HUES64 (cell line): ENCODE data around the gene GPR152.

Experiments
- H3K27ac ChIP-seq: 2 replicates; pipeline ENCODE4 v1.7.0; 2013; ENCODE audit warnings: low read depth, low read length, inconsistent platforms
- H3K27me3 ChIP-seq: 2 replicates; pipeline ENCODE4 v1.6.1; 2013; ENCODE audit warnings: mild to moderate bottlenecking, low read length; ENCODE audit not compliant: insufficient read depth
- H3K36me3 ChIP-seq: 2 replicates; pipeline ENCODE4 v1.6.1; 2013; ENCODE audit warnings: mild to moderate bottlenecking, low read length; ENCODE audit not compliant: insufficient read depth
- H3K4me1 ChIP-seq: 2 replicates; pipeline ENCODE4 v1.6.1; 2013; ENCODE audit warnings: mild to moderate bottlenecking, low read length, moderate library complexity; ENCODE audit not compliant: insufficient read depth
- H3K4me3 ChIP-seq: 2 replicates; pipeline ENCODE4 v1.5.1; 2013; ENCODE audit warnings: mild to moderate bottlenecking, low read length, moderate library complexity
- H3K9ac ChIP-seq: 2 replicates; pipeline ENCODE4 v1.6.1; 2013; ENCODE audit warnings: mild to moderate bottlenecking, low read depth, low read length
- H3K9me3 ChIP-seq: 2 replicates; pipeline ENCODE4 v1.6.1; 2013; ENCODE audit warnings: low read depth, low read length; ENCODE audit not compliant: insufficient read depth
- WGBS: fragments of 150-250, 120-280 bp; methylation state at CpG from one replicate; pipeline ENCODE4 v1.1.7; 2013; ENCODE audit warnings: missing lambda C conversion rate; 5-methylcytosine and 5-hydroxymethylcytosine counted together

Gene GPR152

DNA sequence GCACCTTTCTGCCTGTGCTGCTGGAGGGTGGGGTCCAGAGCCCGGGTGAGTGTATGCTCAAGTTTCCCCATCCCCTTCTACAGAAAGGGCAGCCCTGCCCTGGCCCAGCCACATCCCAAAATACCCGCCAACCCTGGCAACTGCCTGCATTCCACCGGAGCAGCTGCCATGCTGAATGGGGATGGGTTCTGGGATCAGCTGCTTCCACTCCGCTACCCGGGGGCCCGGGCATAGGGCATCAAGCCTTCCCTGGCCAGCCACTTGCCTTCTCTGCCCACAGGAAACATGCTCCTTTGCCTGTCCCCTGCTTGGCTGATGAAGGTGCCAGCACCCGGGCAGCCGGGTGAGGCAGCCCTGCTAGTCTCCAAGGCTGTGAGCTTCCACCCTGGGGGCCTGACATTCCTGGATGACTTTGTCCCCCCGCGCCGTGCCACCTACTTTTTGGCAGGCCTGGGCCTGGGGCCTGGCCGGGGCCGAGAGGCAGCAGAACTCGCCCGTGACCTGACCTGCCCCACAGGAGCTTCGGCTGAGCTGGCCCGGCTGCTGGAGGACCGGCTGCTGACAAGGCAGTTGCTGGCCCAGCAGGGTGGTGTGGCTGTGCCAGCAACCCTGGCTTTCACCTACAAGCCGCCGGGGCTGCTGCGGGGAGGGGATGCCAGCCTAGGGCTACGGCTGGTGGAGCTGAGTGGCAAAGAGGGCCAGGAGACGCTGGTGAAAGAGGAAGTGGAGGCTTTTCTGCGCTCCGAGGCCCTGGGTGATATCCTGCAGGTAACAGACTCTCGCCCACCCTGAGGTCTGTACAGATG is 33.9 kb downstream of the GPR152 start:
- Histone ChIP-seq H3K27ac (no peak overlapping the region), H3K9me3 (no peaks in the 10 kb centered on the region), H3K27me3 (peaks cover 24% of the 10 kb centered on the region), H3K9ac (no peak overlapping the region), H3K36me3 (no peaks in the 10 kb centered on the region), H3K4me3 (no peak overlapping the region), H3K4me1 (0 out of 2 replicates have a peak, but pooled peaks cover 7% of the 10 kb centered on the region)
- 92% methylated on average over 26 of the region's 26 CpGs for WGBS

DNA sequence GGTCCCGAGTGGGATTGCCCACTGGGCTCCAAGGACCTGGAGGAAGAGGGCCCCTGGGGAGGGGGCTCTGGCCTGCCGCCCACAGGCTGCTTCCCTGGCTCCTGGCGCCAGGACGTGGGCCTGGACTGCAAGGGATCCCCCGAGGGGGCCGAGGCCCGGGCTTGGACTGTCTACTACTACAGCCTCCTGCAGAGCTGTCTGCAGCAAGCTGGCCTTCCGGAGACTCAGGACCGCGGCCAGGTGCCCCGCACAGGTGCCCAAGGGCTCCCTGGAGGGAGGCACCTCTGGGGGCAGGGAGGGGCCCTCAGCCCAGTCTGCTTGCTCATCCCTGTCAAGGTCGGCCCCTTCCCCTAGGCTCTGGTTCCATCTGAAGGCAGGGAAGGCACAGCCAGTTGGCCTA is 35.1 kb downstream of the GPR152 start:
- H3K4me3 ChIP-seq = no peak overlapping the region
- no peak overlapping the region for H3K9ac ChIP-seq
- H3K9me3 ChIP-seq = no peaks in the 10 kb centered on the region
- H3K27me3 ChIP-seq = peaks cover 29% of the 10 kb centered on the region
- 0 out of 2 replicates have a peak, but pooled peaks cover 7% of the 10 kb centered on the region for H3K4me1 ChIP-seq
- no peak overlapping the region for H3K27ac ChIP-seq
- WGBS = 85% methylated on average over 12 of the region's 12 CpGs
- H3K36me3 ChIP-seq = no peaks in the 10 kb centered on the region

DNA sequence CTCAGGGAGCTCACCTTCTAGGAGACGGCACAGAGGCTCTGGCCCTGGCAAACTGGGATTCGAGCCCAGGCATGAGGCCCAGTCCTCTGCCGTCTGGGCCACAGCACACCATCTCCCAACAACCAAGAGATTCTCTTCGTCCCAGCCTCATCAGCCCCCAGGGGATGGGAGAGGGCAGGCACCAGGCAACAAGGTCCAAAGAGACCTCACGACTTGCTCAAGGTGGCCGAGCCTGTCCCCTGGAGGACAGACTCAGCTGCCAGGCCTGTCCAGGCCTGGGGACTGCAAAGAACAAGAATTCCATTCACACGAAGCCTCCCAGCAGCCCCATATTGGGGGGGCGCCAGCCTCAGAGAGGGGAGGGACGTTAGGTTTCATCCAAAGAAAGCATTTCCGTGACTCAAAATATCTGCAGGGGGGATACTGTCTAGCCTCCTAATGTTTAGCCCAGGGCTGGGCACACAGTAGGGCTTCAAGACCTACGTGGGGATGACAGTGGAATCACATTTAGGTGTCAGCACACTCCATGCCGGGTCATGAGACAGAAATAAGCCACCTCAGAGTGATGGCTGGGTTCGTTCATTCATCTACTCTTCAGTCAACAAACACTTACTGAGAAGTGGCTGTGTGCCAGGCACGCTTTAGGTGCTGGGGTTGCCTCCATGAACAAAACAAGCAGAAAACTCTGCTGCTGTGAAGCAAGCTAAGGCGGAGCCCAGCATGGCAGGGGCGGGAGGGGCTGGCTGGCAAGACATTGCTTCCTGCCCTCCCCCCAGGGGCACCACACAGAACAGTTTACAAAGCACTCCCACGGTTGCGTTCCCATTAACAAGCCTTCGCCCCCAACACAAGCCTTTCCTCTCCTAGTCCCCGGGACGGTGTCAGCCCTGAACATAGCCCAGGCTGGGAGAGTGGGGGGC is 35.9 kb downstream of the GPR152 start:
- 80% methylated on average over 21 of the region's 21 CpGs for WGBS
- Histone ChIP-seq H3K27ac (no peak overlapping the region), H3K4me1 (0 out of 2 replicates have a peak, but pooled peaks cover 7% of the 10 kb centered on the region), H3K4me3 (no peak overlapping the region), H3K36me3 (no peaks in the 10 kb centered on the region), H3K9me3 (no peaks in the 10 kb centered on the region), H3K9ac (no peak overlapping the region), H3K27me3 (peaks cover 31% of the 10 kb centered on the region)

- peaks cover 33% of the 10 kb centered on the region for H3K27me3 ChIP-seq
- 0 out of 2 replicates have a peak, but pooled peaks cover 7% of the 10 kb centered on the region for H3K4me1 ChIP-seq
Observed at GRCh38 chr11:67415501-67416304, 36.8 kb downstream of the GPR152 start, which contains the start of gene CARNS1. Gene CARNS1 (plus strand): TSS chr11:67415678. CDS start chr11:67416200, 522 bp downstream.

DNA sequence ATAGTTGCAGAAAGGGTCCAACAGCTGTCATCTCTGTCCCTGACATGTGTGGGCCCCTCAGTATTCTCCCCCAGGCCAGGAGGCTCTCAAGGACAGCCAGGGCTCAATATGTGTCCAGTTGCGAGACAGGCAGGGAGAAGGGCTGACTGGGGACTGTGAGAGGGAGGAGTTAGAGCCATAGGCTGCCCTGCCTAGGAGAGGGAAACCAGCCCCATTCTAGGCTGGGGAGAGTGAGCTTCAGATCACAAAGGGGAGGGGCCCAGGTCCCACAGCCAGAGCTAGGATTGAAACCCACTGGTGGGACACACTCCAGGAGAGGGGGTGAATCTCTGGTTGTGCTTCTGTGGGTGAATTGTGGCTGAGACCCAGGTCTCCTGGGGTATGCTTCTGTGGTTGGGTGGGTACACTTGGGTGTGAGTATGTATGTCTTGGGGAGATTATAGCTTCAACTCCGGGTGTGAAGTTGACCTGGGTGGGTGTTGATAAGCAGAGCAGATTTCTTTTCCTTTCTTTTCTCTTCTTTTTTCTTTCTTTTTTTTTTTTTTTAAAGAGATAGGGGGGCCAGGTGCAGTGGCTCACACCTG is 39.2 kb downstream of the GPR152 start:
- H3K9ac ChIP-seq = no peak overlapping the region

More at GRCh38 chr11:67415501-67416304, 36.8 kb downstream of the GPR152 start, which contains the start of gene CARNS1:
- 4% methylated on average over 55 of the region's 67 CpGs for WGBS
- Histone ChIP-seq H3K9me3 (no peaks in the 10 kb centered on the region), H3K36me3 (no peaks in the 10 kb centered on the region), H3K27ac (no peak within 1 kb of the TSS), H3K4me3 (peak within 1 kb of the TSS; percentile 52), H3K9ac (no peak within 1 kb of the TSS)

DNA sequence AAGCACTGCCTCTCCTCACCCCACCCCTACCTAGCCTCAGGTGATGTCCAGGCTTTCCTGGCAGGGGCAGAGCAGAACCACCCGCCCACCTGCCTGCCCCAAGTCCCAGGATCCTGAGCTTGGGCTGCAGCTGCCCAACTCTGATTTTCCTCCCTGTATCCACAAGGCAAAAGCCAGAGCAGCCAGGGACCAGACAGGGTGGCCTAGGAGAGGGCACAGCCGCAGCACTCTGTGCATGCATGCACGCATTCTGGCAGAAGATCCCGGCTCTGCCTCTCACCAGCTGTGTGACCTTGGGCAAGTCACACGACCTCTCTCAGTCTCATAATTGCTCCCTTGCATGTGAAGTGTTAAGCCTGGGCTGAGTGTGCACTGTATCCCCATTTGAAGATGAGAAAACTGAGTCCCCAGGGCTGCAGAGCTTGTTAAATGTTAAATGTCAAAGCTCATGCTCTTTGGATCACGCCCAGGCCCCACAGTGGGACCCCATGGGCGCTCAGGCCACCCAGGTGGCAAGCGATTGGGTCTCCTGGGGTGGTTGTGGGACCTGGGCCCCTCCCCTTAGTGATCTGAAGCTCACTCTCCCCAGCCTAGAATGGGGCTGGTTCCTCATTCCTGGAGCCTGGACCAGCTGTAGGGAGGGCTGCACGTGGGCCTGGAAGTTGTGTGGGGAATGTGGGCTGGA is 39.9 kb downstream of the GPR152 start:
- 86% methylated on average over 9 of the region's 9 CpGs for WGBS

More for the DNA sequence above, 39.2 kb downstream of the GPR152 start:
- Histone ChIP-seq H3K27me3 (peaks cover 20% of the 10 kb centered on the region), H3K9me3 (no peaks in the 10 kb centered on the region), H3K27ac (no peak overlapping the region), H3K36me3 (no peaks in the 10 kb centered on the region), H3K4me1 (peaks cover 8% of the 10 kb centered on the region; the same call in 1 of the 2 replicates), H3K4me3 (no peak overlapping the region)
- 80% methylated on average over 1 of the region's 2 CpGs for WGBS

DNA sequence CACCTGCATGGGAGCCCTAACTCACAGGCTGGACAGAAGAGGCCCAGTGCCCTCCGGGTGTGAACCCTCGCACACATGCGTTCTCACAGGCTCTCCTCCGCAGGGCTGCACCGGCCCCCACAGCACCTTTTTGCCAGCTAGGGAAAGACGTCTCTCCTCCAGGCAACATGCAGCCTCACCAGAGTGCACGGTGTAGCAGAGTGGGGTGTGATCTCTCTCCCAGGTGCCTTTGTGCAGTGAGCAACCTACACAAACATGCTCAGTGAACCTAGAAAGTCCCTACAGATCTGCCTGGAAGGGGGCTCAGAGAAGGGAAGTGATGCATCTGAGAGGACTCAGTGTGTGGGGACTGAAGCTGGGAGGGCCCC is 40.8 kb downstream of the GPR152 start:
- H3K4me1 ChIP-seq = peaks cover 7% of the 10 kb centered on the region; the same call in 1 of the 2 replicates
- WGBS = 81% methylated on average over 7 of the region's 7 CpGs
- H3K9ac ChIP-seq = no peak overlapping the region
- no peak overlapping the region for H3K4me3 ChIP-seq
- H3K27ac ChIP-seq = no peak overlapping the region
- H3K27me3 ChIP-seq = peaks cover 20% of the 10 kb centered on the region
- H3K36me3 ChIP-seq = no peaks in the 10 kb centered on the region
- H3K9me3 ChIP-seq = no peaks in the 10 kb centered on the region

More for the DNA sequence above, 39.9 kb downstream of the GPR152 start:
- no peak overlapping the region for H3K4me3 ChIP-seq
- H3K27me3 ChIP-seq = peaks cover 20% of the 10 kb centered on the region
- H3K9ac ChIP-seq = no peak overlapping the region
- no peaks in the 10 kb centered on the region for H3K9me3 ChIP-seq
- H3K27ac ChIP-seq = no peak overlapping the region
- peaks cover 8% of the 10 kb centered on the region; the same call in 1 of the 2 replicates for H3K4me1 ChIP-seq
- H3K36me3 ChIP-seq = no peaks in the 10 kb centered on the region

- Histone ChIP-seq H3K9ac (no peak overlapping the region; the same call in 1 of the 2 replicates), H3K9me3 (no peaks in the 10 kb centered on the region), H3K4me1 (peaks cover 5% of the 10 kb centered on the region; the same call in 1 of the 2 replicates), H3K36me3 (no peaks in the 10 kb centered on the region), H3K27me3 (peaks cover 20% of the 10 kb centered on the region), H3K4me3 (no peak overlapping the region), H3K27ac (no peak overlapping the region)
- 82% methylated on average over 17 of the region's 17 CpGs for WGBS
Observed at GRCh38 chr11:67410984-67411784, 41.3 kb downstream of the GPR152 start.

DNA sequence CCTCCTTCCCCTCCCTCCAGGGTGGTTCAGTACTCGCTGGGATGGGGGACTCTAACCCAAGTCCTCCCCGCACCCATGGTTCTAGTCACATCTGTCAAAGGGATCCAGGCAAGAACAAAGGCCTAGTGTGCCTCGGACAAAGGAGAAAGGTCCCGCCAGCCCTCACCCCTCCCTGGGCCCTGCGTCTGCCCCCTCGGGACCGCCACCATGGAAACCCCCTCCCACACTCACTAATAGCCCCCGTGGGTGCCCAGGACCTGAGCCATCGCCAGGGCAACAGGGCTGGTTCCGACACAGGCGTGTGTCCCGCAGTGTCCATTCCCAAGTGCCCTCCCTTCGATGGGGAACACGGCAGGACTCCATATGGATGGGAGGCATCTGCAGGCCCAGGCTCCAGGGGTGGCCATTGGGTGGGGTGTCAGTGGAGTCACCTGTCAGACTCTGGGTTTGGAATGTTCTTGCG is 42.1 kb downstream of the GPR152 start:
- H3K4me3 ChIP-seq = no peak overlapping the region
- peaks cover 5% of the 10 kb centered on the region; the same call in 1 of the 2 replicates for H3K4me1 ChIP-seq
- WGBS = 87% methylated on average over 15 of the region's 15 CpGs
- H3K36me3 ChIP-seq = no peaks in the 10 kb centered on the region
- no peak overlapping the region for H3K27ac ChIP-seq
- no peaks in the 10 kb centered on the region for H3K9me3 ChIP-seq
- peaks cover 20% of the 10 kb centered on the region for H3K27me3 ChIP-seq
- H3K9ac ChIP-seq = no peak overlapping the region; the same call in 1 of the 2 replicates
